HFF-Myc (cell line): Measurements from ENCODE around the gene HLA-DOB.
"Not testable (repeated sequence)": the region's sequence is repeated elsewhere in the genome, so short reads cannot be mapped to it uniquely, and the experiment has no call there.

Source experiments
- DNase-seq: peaks from one replicate; pipeline ENCODE4 v3.0.0-alpha.2; 2011; ENCODE audit warnings: low read depth; ENCODE audit errors: extremely low read depth
- H3K4me3 ChIP-seq: replicated peaks from 2 replicates; pipeline ENCODE4 v1.5.1; 2011; ENCODE audit warnings: low read depth, mild to moderate bottlenecking, control low read depth, low read length
- CTCF ChIP-seq: IDR thresholded peaks from 2 replicates; pipeline ENCODE4 v1.5.1; 2012; ENCODE audit warnings: mild to moderate bottlenecking, low read depth, low read length, control low read depth; ENCODE audit errors: missing control alignments

The HLA-DOB gene

DNA sequence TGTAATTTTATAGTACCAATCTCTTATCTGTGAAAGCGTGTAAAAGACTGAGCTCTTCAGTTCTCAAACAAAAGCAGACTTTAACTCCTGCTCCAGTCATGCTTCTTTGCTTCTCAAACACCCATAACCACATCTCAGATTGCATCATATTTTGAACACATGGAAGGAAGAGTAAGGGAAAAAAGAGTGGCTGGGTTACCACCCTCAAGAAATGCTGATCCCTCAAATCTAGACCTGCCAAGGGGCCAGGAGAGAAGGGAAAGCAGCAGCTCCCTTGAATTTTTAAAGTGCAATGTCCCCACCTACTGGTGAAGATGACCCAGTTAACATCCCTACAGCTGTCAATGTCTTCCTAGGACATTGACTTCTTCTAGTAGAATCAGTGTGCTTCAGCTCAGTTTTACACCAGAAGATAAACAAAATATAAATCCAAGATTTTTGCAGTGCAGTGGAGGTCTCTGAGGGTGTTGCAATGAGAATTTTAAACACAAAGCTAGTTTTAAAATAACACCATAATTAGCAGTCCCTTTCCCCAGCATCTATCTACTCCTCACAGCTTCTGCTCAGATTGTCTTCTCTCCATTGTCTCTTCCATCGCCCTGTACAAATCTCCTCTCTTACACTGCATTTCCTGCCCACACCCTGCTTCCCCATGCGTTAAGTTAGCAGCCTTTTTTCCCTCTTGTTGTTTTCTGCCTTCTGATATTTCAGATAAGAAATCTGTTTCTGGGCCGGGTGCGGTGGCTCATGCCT, 30.8 kb downstream of the HLA-DOB start:
- peak; percentile 6 for DNase-seq
- no peak overlapping the region for H3K4me3 ChIP-seq
- peak; percentile 58 for TF ChIP-seq CTCF

DNA sequence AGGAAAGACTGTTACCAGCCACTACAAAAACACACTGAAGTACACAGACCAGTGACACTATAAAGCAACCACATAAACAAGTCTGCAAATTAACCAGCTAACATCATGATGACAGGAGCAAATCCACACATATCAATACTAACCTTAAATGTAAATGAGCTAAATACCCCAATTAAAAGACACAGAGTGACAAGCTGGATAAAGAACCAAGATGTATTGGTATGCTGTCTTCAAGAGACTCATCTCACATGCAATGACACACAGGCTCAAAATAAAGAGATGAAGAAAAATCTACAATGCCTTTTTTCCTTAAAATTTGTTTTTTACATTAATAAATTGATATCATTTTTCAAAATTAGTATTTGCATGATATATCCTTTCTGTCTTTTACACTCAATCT, 33.9 kb downstream of the HLA-DOB start:
- DNase-seq, H3K4me3 ChIP-seq: not testable (repeated sequence)

- DNase-seq = no peak
- no peak overlapping the region for H3K4me3 ChIP-seq
- no peak for TF ChIP-seq CTCF
These were observed 37.8 kb downstream of the HLA-DOB start for GRCh38 chr6:32779036-32779435.

- no peak for TF ChIP-seq CTCF
- no peak for DNase-seq
- H3K4me3 ChIP-seq = no peak overlapping the region
These were observed 41.7 kb downstream of the HLA-DOB start for GRCh38 chr6:32775071-32775470.

- no peak for DNase-seq
- TF ChIP-seq CTCF = no peak
These were observed 42.4 kb downstream of the HLA-DOB start for GRCh38 chr6:32774426-32774825.

DNA sequence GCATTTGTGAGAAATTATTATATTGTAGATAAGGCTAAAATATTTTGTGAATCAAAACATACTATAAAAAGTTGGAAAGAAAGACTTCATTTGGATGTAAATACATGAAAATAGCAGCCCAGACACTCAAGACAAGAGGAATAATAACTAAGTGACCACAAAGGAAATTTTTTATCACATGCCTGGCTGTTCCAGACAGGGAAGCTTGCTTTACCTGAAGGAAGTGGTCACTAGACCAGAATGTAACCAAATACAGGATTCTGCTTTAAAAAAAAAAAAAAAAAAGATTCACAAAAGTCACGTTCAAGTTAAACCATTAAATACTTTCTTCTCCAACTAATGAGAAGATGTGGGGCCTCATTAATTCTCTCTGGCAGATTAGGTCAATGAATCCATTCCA, 44.1 kb downstream of the HLA-DOB start:
- no peak overlapping the region for H3K4me3 ChIP-seq
- no peak for TF ChIP-seq CTCF

More at GRCh38 chr6:32774426-32774825, 42.4 kb downstream of the HLA-DOB start:
- no peak overlapping the region for H3K4me3 ChIP-seq

DNA sequence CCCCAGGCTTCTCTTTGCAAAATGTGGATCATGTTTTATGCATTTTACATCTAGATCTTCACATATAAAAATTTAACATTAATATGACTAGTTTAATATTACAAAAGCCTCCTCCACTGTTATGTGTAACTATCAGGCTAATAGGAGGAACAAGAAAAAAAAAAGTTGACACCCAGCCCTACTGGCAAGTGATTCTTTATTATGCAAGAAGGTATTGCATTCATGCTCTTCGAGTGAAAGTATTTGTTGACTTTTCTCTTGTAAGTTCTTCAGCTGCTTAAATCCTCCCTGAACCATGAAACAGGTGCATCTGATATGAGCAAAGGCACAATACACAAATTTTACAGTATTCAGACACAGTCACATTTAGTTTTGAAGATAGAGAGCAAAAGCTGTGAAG, 52.8 kb downstream of the HLA-DOB start:
- no peak for DNase-seq
- no peak for TF ChIP-seq CTCF
- no peak overlapping the region for H3K4me3 ChIP-seq

More for the DNA sequence above, 44.1 kb downstream of the HLA-DOB start:
- DNase-seq = no peak
